GM21528 (cell line): ENCODE results near the gene OTOF.
"Not testable (repeated sequence)": the region's sequence is repeated elsewhere in the genome, so short reads cannot be mapped to it uniquely, and the experiment has no call there.

ENCODE experiments used
- ATAC-seq: cut with Tn5 transposase; IDR thresholded peaks from one replicate; pipeline ENCODE4 v1.9.1; 2021; ENCODE audit warnings: mild to moderate bottlenecking, moderate library complexity; ENCODE audit not compliant: unreplicated experiment, low FRiP score

Gene OTOF

DNA sequence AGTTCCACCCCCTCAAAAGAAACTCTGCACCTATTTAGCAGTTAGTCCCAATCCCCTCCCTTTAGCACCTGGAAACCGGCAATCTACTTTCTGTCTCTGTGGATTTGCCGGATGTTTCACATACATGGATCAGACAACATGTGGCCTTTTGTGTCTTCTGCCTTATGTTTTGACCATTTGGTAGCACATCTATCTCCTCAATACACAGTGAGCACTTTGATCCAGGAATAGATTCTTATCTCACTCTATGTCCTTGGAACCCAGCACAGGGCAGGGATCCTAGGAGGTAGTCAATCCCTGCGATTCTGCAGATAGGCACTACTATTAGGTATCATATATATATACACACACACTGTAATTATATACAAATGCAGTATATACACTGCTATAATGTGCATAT is 3.8 kb upstream of the OTOF start:
- ATAC-seq: no peak

- no peak for ATAC-seq
These were observed 2.9 kb upstream of the OTOF start for GRCh38 chr2:26480566-26481423.

GRCh38 chr2:26479789-26480565 is 2.1 kb upstream of the OTOF start:
- ATAC-seq: no peak

GRCh38 chr2:26479131-26479788 is 1.3 kb upstream of the OTOF start:
- no peak for ATAC-seq

DNA sequence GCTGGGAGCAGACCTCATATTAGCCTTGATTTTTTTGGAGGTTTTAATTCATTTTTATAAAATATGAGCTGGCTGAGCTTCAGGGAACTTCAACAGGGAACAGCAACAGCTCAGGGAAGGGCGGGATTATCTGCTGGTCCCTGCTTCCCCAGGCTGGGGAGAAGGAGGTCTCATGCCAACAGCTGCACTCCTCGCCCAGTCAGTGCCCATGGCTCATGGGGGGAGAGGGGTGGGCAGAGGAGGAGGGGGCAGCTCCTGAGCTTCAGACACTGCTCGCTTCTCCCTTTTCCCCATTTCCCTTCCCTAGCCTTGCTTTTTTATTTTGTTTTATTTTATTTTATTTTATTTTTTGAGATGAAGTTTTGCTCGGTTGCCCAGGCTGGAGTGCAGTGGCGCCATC is 442 bp upstream of the OTOF start:
- no peak for ATAC-seq

DNA sequence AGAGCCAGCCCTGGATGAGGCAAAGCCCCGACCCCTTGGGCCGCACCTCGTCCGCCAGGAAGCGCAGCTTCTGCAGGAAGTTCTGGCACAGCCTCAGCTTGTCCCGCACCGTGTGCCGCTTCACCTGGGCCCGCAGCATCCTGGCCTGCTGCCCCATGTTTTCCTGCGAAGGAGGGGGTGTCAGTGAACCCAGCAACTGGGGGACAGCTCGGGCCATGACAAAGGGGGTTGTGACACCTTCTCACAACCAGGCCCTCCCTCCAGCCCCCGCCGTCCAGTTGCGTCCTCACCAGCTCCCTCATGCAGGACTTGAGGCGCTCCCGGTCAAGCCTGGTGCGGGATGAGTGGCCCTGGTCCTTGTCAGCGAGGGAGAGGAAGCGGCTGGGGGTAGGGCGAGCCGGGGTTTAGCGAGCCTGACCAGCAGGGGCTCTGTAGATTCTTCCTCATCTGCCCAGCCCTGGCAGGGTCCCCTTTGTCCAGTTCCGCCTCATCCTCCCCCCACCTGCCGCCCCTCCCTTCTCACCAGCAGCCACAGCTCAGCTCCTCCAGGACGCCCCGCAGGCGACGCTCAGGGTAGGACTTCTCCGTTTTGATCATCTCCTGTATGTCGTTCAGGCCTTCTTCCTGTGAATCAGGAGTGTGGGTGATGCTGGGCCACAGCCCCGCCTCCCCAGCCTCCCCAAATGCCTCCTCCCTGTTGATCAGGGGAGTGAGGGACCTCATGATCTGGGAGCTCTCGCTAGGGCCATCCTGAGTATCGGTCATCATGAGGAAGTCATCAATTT is 606 bp downstream of the OTOF start:
- ATAC-seq: no peak

DNA sequence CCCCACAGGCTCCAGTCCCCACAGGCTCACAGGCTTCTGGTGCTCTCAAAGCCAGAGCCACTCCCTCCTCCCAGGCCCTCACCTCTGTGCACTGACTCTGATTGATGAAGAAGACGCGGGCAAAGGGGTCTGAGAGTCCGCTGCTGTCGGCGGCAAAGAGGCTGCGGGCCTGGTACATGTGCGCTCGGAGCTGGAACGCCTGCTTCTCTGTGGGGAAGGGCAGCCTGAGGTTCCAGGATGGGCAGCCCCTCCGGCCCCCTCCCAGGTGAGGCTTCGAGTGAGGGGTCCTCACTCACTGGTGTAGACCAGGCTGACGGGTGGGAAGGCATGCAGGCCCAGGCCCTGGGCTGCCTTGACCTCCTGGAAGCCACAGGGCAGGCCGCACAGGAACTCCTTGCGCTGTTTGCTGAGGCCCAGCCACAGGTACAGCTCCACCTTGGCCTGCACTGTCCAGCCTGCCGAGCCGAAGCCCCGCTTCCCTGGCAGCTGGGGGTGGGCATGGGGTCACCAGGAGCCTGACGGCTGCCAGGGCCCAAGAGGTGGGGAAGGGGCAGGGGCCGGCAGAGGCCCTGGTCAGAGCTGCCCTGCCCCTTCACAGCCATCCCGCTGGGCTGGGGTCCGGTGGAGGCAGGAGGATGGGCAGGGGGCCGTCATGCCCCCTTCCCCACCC is 2.0 kb downstream of the OTOF start:
- ATAC-seq: no peak

- ATAC-seq: no peak
These were observed 2.9 kb downstream of the OTOF start for GRCh38 chr2:26475037-26475436.

DNA sequence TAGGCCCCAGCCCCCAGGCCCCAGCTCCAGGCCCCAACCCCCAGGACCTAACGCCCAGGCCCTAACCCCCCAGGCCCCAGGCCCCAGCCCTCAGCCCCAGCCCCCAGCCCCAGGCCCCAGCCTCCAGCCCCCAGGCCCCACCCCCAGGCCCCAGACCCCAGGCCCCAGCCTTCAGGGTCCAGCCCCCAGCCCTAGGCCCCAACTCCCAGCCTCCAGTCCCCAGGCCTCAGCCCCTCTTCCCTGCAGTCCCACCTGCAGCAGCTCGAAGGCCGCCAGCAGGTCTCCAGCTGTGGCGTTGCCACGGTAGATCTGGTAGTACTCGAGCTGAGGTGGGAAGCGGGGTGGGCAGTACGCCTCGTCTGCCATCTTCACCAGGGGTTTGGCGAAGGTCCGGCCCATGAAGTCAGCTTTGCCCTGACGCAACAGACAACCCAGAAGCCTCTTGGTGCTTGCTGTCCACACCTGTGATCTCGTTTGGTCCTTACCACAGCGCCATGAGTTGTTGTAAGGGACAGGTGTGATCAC is 3.6 kb downstream of the OTOF start:
- no peak for ATAC-seq

- ATAC-seq: no peak
These were observed 4.1 kb downstream of the OTOF start for GRCh38 chr2:26473796-26474195.

DNA sequence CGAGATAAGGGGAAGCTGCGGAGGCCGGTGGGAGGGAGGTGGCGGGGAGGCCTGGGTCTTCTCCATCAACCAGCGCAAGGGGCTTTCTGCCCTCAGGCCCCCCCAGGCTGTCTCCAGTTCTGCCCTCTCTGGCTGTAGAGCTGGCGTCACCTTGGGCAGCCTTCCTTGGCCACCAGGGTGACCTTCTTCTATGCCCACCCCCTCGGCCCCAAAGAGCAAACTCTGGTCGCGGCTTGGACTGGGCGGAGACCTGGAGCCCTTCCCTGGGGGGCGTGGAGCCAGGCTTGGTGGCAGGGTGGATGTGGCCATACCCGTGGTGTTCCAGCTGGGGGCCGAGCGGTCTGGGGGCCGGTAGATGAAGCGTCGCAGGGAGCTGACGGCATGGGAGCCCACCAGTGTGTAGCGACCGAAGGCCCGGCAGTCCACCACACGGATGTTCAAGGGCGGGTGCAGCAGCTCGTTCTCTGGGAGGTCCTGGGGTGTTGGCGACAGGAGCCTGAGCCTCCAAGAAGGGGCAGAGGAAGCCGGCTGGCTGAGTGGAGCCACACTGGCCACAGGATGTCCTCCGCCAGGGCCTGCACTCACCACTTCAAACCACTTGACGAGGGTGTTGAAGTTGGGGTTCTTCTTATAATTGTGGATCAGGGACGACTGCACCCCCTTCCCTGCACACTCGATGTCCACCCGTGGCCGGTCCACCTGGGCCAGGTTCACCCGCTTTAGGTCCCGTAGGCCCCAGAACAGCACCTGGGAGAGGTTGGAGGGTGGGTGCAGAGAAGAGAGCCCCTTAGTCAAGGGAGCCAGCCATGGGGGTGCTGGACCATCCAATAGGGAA is 4.9 kb downstream of the OTOF start:
- no peak for ATAC-seq

GRCh38 chr2:26471766-26472706 is 5.9 kb downstream of the OTOF start:
- ATAC-seq: no peak

- no peak for ATAC-seq
These were observed 6.6 kb downstream of the OTOF start for GRCh38 chr2:26471289-26471688.

DNA sequence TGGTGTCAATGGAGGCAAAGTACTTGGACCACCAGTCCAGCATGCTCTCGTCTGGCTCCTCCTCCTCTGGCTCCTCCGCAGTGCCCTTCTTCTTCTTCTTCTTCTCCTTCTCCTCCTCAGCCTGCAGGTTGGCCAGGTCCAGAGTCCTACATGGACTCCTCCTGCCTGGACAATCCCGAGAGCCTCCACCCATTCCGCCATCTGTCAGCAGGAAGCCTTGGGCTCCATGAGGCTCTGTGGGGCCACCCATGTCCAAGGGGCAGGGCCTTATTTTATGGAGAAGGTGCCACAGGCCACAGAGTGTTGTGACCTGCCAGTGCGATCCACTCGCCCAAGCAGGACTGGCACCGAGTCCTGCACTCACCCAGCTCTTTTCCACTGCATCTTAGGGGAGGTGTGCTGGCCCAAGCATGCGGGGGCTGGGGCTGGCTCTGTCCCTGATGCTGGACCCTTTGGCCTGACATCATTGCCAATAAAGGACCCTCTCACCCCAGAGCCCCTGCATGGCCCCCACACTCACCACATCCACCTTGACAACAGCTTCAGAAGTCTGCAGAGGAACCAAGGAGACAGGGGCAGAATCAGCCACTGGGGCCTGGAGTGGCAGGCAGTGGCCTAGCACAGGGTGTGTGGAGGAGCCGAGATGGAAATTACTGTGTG is 7.2 kb downstream of the OTOF start:
- ATAC-seq: no peak

DNA sequence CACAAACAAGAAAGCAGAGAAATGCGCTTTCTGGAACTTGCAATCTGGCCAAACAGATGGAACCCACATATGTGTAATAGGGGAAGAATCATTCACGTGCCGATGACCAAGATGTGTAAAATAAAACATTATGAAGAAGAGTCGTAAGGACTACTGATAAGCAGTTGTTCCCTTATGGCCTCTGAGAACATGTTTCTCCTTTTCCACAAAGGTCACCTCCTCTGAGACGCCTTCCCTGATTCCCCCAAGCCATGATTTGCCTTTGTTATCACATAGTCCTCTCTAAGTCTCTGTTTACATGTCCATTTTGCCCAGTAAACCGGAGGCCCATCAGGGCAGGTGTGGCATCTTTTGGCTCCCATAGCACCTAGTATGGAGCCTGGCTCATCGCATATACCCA is 8.0 kb downstream of the OTOF start:
- no peak for ATAC-seq

GRCh38 chr2:26469092-26469710 is 8.7 kb downstream of the OTOF start:
- no peak for ATAC-seq

GRCh38 chr2:26468544-26468943 is 9.4 kb downstream of the OTOF start:
- not testable (repeated sequence) for ATAC-seq
